Adipose tissue (tissue), 3 donors: ENCODE results near the gene TJP1. TPM values are rescaled to one million over a fixed set of nuclear protein-coding genes. Genes with fewer than 3 reads are reported as not detected.
"Not testable (repeated sequence)": the region's sequence is repeated elsewhere in the genome, so short reads cannot be mapped to it uniquely, and the experiment has no call there.

Experiments used
- H3K27ac ChIP-seq: one replicate; pipeline ENCODE4 v1.5.1; 2013; ENCODE audit warnings: low read depth, low read length
- WGBS, 3 donors: extraction: QIAGEN DNeasy Blood & Tissue Kit; methylation state at CpG; one replicate each; pipeline ENCODE4 v1.1.7; 2013; 5-methylcytosine and 5-hydroxymethylcytosine counted together
- polyA plus RNA-seq, 3 donors: library from polyadenylated mRNA; stranded (reverse); fragments of 200-250 nt; gene quantifications; one replicate each; pipeline ENCODE4 v1.2.3, GENCODE V29; 2013
- donor health status: healthy with polysubstance abuse.
- donor health status: Bipolar disorder and iron deficiency.
- donor health status: healthy.

Gene TJP1
- polyA plus RNA-seq, 3 donors: 15.3 to 23.4 (median 22.7) TPM

- no peak overlapping the region for H3K27ac ChIP-seq
- 44 to 67% (median 59%) methylated on average over 2 of the region's 2 CpGs for WGBS, 3 donors
Observed at GRCh38 chr15:29812384-29812694, 9.9 kb downstream of the TJP1 start.

DNA sequence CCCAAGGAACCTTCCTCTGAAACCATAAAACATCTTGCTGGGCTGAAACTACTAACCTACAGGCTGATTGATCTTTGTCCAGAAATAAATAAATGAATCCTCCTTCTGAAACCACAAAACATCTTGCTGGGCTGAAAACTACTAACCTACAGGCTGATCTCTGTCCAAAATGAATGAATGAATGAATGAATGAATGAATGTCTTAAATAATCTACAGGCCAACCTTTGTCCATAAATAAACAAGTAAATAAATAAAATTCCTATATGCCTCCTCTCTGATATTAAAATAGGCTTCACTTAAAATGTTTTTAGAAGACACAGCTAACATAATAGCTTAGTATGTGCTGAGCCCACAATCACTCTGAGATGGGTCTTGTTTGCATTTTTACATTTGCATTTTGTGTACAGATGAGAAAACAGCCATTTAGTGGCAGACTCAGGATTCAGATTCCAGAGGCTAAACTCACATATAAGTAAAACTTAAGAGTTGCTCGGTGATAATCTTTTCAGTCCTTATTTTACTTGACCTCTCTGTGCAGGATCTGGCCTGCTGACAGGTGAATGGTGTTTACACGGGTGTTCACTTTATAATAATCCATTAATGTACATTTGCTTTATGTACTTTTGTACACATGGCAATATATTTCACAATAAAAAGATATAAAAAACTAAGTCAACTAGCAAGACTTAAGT is 10.4 kb downstream of the TJP1 start:
- 37 to 74% (median 73%) methylated on average over 2 of the region's 2 CpGs for WGBS, 3 donors
- H3K27ac ChIP-seq: no peak overlapping the region

DNA sequence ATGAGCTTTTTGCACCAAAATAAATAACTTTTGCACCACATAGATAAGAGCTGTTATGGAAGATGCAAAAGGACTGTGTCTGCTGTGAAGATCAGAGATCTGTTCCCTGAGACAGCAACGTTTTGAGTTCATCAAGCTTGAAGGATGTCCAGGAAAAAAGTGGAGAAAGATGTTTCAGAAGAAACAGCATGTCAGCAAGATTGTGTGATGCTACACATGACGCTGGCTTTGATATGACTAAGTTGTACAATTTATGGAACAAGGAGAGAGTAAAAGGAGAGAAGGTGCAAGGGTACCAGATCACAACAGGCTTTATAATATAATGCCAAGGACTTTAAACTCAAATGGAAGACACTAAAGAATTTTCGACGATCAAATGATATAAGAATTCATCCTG is 16.6 kb downstream of the TJP1 start:
- WGBS, 3 donors: 68 to 75% (median 68%) methylated on average over 4 of the region's 4 CpGs
- no peak overlapping the region for H3K27ac ChIP-seq

GRCh38 chr15:29805043-29805707 is 17.1 kb downstream of the TJP1 start:
- no peak overlapping the region for H3K27ac ChIP-seq
- WGBS, 3 donors: 16 to 48% (median 45%) methylated on average over 1 of the region's 1 CpG

GRCh38 chr15:29802411-29802810 is 19.9 kb downstream of the TJP1 start:
- no peak overlapping the region for H3K27ac ChIP-seq
- 22 to 52% (median 27%) methylated on average over 1 of the region's 1 CpG for WGBS, 3 donors

- WGBS, 3 donors: 47 to 63% (median 48%) methylated on average over 7 of the region's 7 CpGs
- no peak overlapping the region for H3K27ac ChIP-seq
Observed at GRCh38 chr15:29800491-29801366, 21.5 kb downstream of the TJP1 start.

DNA sequence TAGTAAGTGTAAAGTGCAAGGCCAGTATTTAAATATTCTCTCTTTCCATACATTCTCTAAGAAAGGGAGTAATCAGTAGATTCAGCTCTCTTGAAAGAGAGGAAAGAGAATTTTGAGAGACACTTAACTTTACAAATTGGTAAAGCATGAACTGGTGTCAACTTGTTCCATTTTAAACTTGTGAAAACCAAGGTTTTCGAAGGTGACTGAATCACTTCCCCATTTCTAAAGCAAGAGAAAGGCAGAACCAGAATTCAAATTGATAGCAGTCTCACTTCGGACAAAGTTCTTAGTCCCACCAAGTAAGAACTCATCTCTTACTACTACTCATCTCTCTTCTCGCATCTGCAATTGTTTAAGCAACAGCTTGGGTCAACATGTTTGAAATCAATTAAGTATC is 22.4 kb downstream of the TJP1 start:
- H3K27ac ChIP-seq: no peak overlapping the region
- WGBS, 3 donors: 51 to 75% (median 59%) methylated on average over 3 of the region's 3 CpGs

DNA sequence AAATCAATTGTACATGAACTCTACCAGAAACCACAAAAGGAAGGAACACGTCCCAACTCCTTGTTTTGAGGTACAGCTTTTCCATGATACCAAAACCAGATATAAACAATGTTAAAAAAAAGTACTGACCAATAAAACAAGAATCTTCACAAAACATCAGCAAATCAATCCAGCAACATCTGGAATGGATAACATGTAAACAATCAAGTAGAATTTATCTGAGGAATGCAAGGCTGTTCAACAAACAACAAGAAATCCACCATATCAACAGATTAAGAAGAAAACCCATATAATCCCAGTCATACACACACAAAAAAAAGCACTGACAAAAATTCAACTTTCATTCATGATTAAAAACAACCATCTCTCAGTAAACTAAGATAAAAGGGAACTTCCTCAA is 26.7 kb downstream of the TJP1 start:
- 56 to 97% (median 65%) methylated on average over 1 of the region's 1 CpG for WGBS, 3 donors
- H3K27ac ChIP-seq: no peak overlapping the region

DNA sequence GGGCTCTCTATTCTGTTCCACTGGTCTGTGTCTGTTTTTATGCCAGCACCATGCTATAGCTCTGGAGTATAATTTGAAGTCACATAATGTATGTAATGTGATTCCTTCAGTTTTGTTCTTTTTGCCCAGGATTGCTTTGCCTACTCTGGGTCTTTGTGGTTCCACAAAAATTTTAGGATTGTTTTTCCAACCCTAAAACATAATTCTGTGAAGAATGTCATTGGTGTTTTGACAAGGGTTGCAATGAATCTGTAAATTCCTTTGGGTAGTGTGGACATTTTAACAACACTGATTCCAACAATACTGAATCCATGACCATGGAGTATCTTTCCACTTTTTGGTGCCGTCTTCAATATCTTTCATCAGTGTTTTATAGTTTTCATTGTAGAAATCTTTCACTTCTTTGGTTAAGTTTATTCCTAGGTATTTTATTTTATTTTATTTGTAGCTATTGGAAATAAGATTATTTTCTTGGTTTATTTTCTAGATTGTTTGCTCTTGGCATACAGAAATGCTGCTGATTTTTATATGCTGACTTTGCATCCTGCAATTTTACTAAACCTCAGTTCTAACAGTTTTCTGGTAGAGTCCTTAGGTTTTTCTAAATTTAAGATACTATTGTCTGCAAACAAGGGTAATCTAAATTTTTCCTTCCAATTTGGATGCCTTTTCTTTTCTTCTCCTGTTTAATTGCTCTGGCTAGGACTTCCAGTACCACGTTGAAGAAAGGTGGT is 29.7 kb downstream of the TJP1 start:
- 86 to 97% (median 88%) methylated on average over 2 of the region's 2 CpGs for WGBS, 3 donors
- H3K27ac ChIP-seq: no peak overlapping the region

DNA sequence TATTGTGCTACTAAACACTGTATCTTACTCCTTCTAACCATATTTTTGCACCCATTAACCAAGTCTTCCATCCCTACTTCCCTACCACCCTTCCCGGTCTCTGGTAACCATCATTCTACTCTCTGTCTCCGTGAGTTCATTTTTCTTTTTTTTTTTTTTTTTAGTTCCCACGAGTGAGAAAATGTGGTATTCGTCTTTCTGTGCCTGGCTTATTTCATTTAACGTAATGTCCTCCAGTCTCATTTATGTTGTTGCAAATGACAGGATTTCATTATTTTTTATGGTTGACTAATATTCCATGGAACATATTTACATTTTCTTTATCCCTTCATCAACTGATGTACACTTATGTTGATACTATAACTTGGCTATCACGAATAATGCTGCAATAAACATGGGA is 31.7 kb downstream of the TJP1 start:
- no peak overlapping the region for H3K27ac ChIP-seq
- WGBS, 3 donors: 90 to 95% (median 91%) methylated on average over 6 of the region's 6 CpGs

DNA sequence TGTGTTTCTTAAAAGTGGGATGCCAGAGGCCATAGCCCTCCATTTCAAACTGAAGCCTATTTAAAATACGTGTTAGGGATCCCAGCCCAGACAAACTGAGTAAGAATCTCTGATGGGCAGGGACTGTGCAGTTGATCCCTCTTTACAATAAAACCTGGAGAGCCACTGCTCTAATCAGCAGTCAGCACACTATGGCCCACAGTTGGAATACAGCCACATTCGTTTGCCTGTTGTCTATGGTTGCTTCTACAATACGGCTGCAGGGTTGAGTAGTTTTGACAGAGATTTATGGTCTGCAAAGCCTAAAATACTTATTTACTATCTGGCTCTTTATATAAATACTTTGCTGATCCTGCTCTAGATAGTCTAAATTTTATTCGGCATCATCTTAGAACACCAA is 32.4 kb downstream of the TJP1 start:
- 70 to 80% (median 70%) methylated on average over 4 of the region's 4 CpGs for WGBS, 3 donors
- H3K27ac ChIP-seq: no peak overlapping the region

DNA sequence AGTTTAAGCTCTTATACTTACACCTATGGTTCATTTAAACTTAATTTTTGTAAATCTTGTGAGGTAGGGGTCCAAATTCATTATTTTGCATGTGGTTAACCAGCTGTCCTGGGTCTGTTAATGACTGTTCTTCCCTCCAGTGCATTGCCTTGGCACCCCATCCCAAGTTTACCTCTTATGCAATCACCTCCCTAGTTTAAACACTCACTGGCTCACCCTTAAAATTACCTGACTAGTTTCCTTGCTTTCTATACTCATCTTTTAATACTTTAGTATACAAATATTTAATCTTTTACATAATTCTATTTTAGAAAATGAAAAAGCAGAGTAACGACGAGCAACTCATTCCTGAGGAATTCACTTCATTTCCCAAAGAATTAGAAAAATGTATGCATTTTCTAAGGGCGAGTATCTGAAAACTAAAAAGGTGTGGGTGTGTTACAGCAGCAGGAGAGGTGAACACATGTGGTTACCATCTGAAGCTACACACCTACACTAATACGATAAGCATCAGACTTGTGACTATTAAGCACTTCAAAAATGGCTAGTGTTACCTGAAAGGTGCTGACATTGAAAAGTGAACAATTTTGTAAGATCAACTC is 33.7 kb downstream of the TJP1 start:
- H3K27ac ChIP-seq: no peak overlapping the region
- WGBS, 3 donors: 84 to 95% (median 93%) methylated on average over 4 of the region's 4 CpGs

- no peak overlapping the region for H3K27ac ChIP-seq
Observed at GRCh38 chr15:29787767-29788166, 34.5 kb downstream of the TJP1 start.

DNA sequence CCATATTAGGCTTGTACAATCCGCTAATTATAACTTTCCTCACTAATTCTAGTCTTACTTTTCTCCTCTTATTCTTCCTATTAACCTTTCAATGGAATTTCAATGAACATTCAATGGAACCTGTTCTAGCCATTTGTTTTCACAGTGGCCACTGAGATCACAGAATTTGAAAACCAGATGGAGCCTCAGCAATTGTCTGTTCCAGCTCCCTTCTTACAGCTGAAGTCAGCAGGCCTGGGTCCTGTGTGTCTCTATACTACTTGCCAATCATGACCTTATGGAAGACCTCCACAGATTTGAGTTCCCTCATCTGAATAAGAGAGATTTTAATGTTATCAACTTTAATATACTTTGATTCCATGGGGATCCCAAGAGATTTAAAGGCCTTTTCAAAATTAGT is 36.6 kb downstream of the TJP1 start:
- 87 to 95% (median 90%) methylated on average over 1 of the region's 1 CpG for WGBS, 3 donors
- H3K27ac ChIP-seq: no peak overlapping the region

DNA sequence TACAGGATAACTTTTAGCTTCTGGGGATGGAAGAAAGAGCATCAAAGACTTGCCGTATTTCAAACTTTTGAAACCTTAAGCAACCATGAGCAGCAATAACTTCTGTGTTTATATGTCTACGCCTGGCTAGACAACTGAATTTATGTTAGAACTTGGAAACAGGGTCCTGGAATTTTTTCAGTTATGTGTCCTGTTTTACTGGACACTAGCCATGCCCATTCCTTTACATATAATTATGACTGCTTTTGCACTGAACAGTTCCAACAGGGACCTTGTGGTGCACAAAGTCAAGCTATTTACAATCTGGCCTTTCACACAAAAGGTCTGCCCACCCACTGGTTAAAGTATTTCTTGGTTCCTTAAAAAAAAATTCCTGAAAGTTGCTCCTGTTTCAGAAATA is 37.1 kb downstream of the TJP1 start:
- 81 to 97% (median 92%) methylated on average over 2 of the region's 2 CpGs for WGBS, 3 donors
- no peak overlapping the region for H3K27ac ChIP-seq

DNA sequence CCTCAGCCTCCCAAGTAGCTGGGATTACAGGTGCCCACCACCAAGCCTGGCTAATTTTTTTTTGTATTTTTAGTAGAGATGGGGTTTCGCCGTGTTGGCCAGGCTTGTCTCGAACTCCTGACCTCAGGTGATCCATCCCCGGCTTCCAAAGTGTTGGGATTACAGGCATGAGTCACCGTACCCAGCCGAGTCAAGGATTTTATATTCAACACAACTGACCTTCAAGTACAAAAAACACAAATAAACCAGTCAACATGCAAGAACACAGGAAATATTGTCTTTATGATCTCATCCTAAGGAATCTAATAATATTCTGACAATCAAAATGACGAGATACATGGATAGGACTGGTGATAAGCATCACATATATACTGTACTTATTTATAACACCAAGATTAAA is 37.9 kb downstream of the TJP1 start:
- WGBS, 3 donors: 83 to 89% (median 88%) methylated on average over 7 of the region's 7 CpGs
- no peak overlapping the region for H3K27ac ChIP-seq

DNA sequence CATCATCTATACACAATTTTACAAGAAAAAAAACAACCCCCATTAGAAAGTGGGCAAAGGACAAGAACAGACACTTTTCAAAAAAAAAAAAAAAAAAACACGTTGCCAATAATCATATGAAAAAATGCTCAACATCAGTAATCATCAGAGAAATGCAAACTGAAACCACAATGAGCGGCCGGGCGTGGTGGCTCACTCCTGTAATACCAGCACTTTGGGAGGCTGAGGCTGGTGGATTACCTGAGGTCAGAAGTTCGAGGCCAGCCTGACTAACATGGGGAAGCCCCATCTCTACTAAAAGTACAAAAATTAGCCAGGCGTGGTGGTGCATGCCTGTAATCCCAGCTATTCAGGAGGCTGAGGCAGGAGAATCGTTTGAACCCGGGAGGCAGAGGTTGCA is 39.5 kb downstream of the TJP1 start:
- not testable (repeated sequence) for H3K27ac ChIP-seq
- 80 to 88% (median 87%) methylated on average over 8 of the region's 8 CpGs for WGBS, 3 donors

GRCh38 chr15:29778382-29778781 is 43.9 kb downstream of the TJP1 start:
- no peak overlapping the region for H3K27ac ChIP-seq

GRCh38 chr15:29776859-29777258 is 45.4 kb downstream of the TJP1 start:
- H3K27ac ChIP-seq: no peak overlapping the region
- WGBS, 3 donors: 49 to 71% (median 63%) methylated on average over 4 of the region's 4 CpGs
